SH-SY5Y (cell line): ENCODE results near the gene KLHL42.

Source experiments
- GATA2 ChIP-seq: IDR thresholded peaks from 2 replicates; pipeline ENCODE4 v1.6.1; 2011; ENCODE audit warnings: mild to moderate bottlenecking, low read depth, low read length
- GATA3 ChIP-seq: IDR thresholded peaks from 2 replicates; pipeline ENCODE4 v1.6.1; 2011; ENCODE audit warnings: low read depth, mild to moderate bottlenecking, low read length, moderate library complexity

DNA sequence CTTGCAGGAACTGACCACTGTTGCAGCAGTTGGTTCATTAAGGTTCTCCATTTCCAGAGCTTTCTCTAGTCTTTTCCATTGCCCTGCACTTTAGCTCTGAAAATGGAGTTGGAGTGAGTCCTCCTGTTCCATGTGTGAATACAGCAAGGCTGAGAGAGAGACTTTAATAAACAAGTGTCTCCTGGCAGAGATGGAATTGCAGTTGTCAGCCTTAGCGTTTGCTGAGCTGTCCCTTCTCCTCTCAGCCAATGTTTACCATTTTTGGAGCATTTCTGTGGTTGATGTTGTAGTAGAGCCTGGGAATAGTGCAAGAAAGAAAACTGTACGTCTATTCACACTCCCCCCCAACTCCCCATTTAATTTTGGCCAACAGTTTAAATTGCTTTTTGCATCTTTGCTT, 7.5 kb downstream of the KLHL42 start:
- TF ChIP-seq GATA2 (no peak), GATA3 (no peak)
